Endothelial cell of umbilical vein (primary cell): ENCODE results near the gene STX5. TPM values are rescaled to one million over a fixed set of nuclear protein-coding genes. Genes with fewer than 3 reads are reported as not detected.

ENCODE experiments used
- BruUV-seq: library from RNA; stranded (reverse); fragments of 400-500 nt; replicated peaks from 2 replicates; lab custom pipeline; 2021; lab: Mats Ljungman, UMichigan
- CTCF ChIA-PET: fragments of 300-600, 350-600 bp; sonication (Branson Sonifier 250); formaldehyde crosslinking; loops from one replicate; lab custom pipeline; 2021; ENCODE audit warnings: antibody characterized with exemption, inconsistent platforms; lab: Charles Lee
- POLR2A ChIA-PET: fragments of 300-600, 350-600 bp; sonication (Branson Sonifier 250); formaldehyde crosslinking; loops from one replicate; lab custom pipeline; 2021; ENCODE audit warnings: antibody characterized with exemption, inconsistent platforms; lab: Charles Lee
- DNase-seq: peaks from one replicate; pipeline ENCODE4 v3.0.0-alpha.2; 2011; ENCODE audit warnings: low read depth, low spot score
- FAIRE-seq: peaks from 2 replicates; lab custom pipeline; 2011; peaks lifted over from hg19 to GRCh38; lab: Jason Lieb, UNC
- H2AFZ ChIP-seq: 2 replicates; pipeline ENCODE4 v1.6.0; 2012; ENCODE audit warnings: low read depth, low read length, control low read depth, inconsistent platforms
- H3K27ac ChIP-seq: 2 replicates; pipeline ENCODE4 v1.5.1; 2011; ENCODE audit warnings: low read depth, mild to moderate bottlenecking, control low read depth, low read length, moderate library complexity; ENCODE audit not compliant: insufficient read depth
- H3K27me3 ChIP-seq, 2 experiments: 2 replicates each; pipeline versions ENCODE4 v1.6.0 to v1.6.1; 2011; ENCODE audit warnings: low read length in 2 of 2, mixed read lengths in 1 of 2; ENCODE audit not compliant: control insufficient read depth in 2 of 2, insufficient read depth in 2 of 2
- H3K36me3 ChIP-seq, 2 experiments: 2 replicates in 1 of 2; 3 replicates in 1 of 2; pipeline ENCODE4 v1.5.1; 2011; ENCODE audit warnings: low read length in 2 of 2, mild to moderate bottlenecking in 1 of 2, moderate library complexity in 1 of 2; ENCODE audit not compliant: control insufficient read depth in 2 of 2, insufficient read depth in 2 of 2; ENCODE audit errors: extremely low read depth in 1 of 2
- H3K4me1 ChIP-seq: 3 replicates; pipeline ENCODE4 v1.5.1; 2011; ENCODE audit warnings: mild to moderate bottlenecking, low read length; ENCODE audit not compliant: control insufficient read depth, insufficient read depth; ENCODE audit errors: extremely low read depth
- H3K4me2 ChIP-seq: 2 replicates; pipeline ENCODE4 v1.6.1; 2011; ENCODE audit warnings: low read length, control low read depth, mixed read lengths; ENCODE audit not compliant: insufficient read depth
- H3K4me3 ChIP-seq, 3 experiments: fragments of 200-600 bp in 1 of 3; sonication (generic), shearing (Covaris generic) in 1 of 3; replicated peaks in 1 of 3; 2 replicates each; pipeline ENCODE4 v1.5.1; 2011 to 2016; ENCODE audit warnings: control low read depth in 3 of 3, low read length in 3 of 3, mild to moderate bottlenecking in 2 of 3, inconsistent platforms in 1 of 3, low read depth in 1 of 3, moderate library complexity in 1 of 3; ENCODE audit not compliant: insufficient read depth in 1 of 3
- H3K79me2 ChIP-seq: 2 replicates; pipeline ENCODE4 v1.6.0; 2012; ENCODE audit warnings: low read length, inconsistent platforms; ENCODE audit not compliant: control insufficient read depth, insufficient read depth
- H3K9ac ChIP-seq: replicated peaks from 2 replicates; pipeline ENCODE3; 2011; ENCODE audit warnings: low read length, control low read depth; ENCODE audit not compliant: insufficient read depth; ENCODE audit errors: extremely low read depth
- H3K9me1 ChIP-seq: replicated peaks from 3 replicates; pipeline ENCODE4 v1.6.0; 2011; ENCODE audit warnings: mild to moderate bottlenecking, low read length; ENCODE audit not compliant: control insufficient read depth, insufficient read depth; ENCODE audit errors: extremely low read depth
- H3K9me3 ChIP-seq: replicated peaks from 2 replicates; pipeline ENCODE4 v1.5.1; 2012; ENCODE audit warnings: low read length, inconsistent platforms; ENCODE audit not compliant: control insufficient read depth, insufficient read depth
- H4K20me1 ChIP-seq: replicated peaks from 2 replicates; pipeline ENCODE3; 2011; ENCODE audit warnings: mild to moderate bottlenecking, low read length; ENCODE audit not compliant: control insufficient read depth, insufficient read depth; ENCODE audit errors: extremely low read depth
- CTCF ChIP-seq, 2 donors: IDR thresholded peaks; 1 replicate in 1 of 2; 2 replicates in 1 of 2; pipeline ENCODE4 v1.5.1; 2011; ENCODE audit warnings: low read length in 2 of 2, mild to moderate bottlenecking in 2 of 2, moderate library complexity in 2 of 2, control low read depth in 1 of 2, inconsistent platforms in 1 of 2, low read depth in 1 of 2; ENCODE audit not compliant: insufficient read depth in 1 of 2; ENCODE audit errors: extremely low read depth in 1 of 2
- EZH2 ChIP-seq: IDR thresholded peaks from 2 replicates; pipeline ENCODE4 v1.6.1; 2012; ENCODE audit warnings: borderline replicate concordance, low read depth, mild to moderate bottlenecking, moderate library complexity, low read length, inconsistent platforms; ENCODE audit not compliant: severe bottlenecking
- FOS ChIP-seq: IDR thresholded peaks from 2 replicates; pipeline ENCODE4 v1.6.1; 2011; ENCODE audit warnings: mild to moderate bottlenecking, low read length, moderate library complexity, borderline replicate concordance; ENCODE audit not compliant: insufficient read depth
- GATA2 ChIP-seq: IDR thresholded peaks from 2 replicates; pipeline ENCODE4 v1.7.0; 2011; ENCODE audit warnings: low read depth, mild to moderate bottlenecking, moderate library complexity, mixed read lengths, low read length; ENCODE audit not compliant: insufficient read length, insufficient read depth
- JUN ChIP-seq: IDR thresholded peaks from 2 replicates; pipeline ENCODE4 v1.6.1; 2011; ENCODE audit warnings: borderline replicate concordance, low read depth; ENCODE audit not compliant: insufficient read length, insufficient read depth
- MAX ChIP-seq: IDR thresholded peaks from 2 replicates; pipeline ENCODE4 v1.6.1; 2011; ENCODE audit not compliant: insufficient read depth, insufficient read length
- MYC ChIP-seq: IDR thresholded peaks from one replicate; pipeline ENCODE4 v1.6.1; 2011; ENCODE audit warnings: mild to moderate bottlenecking, low read depth, low read length
- POLR2A ChIP-seq: IDR thresholded peaks from 2 replicates; pipeline ENCODE4 v1.6.1; 2012; ENCODE audit warnings: low read depth, mild to moderate bottlenecking, control low read depth, low read length
- POLR2AphosphoS5 ChIP-seq: IDR thresholded peaks from 2 replicates; pipeline ENCODE4 v1.6.1; 2012; ENCODE audit warnings: low read depth, mild to moderate bottlenecking, control low read depth, low read length, moderate library complexity; ENCODE audit not compliant: insufficient read depth
- dilution Hi-C: fragments of 300-500 bp; cut with MboI; formaldehyde crosslinking; loops from one replicate; pipeline ENCODE4 v1.15.0; 2019; ENCODE audit warnings: low sequenced_read_pairs; ENCODE audit not compliant: extremely low pct_ligation_motif_present
- intact Hi-C: fragments of 100-400 bp; cut with micrococcal nuclease; formaldehyde crosslinking; loops from one replicate; pipeline ENCODE4 v1.10.0; 2022
- polyA plus RNA-seq, 4 experiments: library from polyadenylated mRNA; depleted of rRNA in 3 of 4; stranded (reverse) in 3 of 4; unstranded in 1 of 4; fragments of >200 nt; gene quantifications; 2 replicates each; pipeline versions ENCODE4 v1.2.1 to v1.2.3, GENCODE V29; 2011 to 2012; ENCODE audit warnings: missing spikeins in 1 of 4
- total RNA-seq: library from RNA; stranded (reverse); gene quantifications from 2 replicates; pipeline ENCODE4 v1.2.3, GENCODE V29; 2021

STX5 gene
- total and polyA plus RNA-seq, 2 donors (not counting 3 experiments of a cell fraction or from before 2014, with no cell fraction given) = 41.3 to 46.4 TPM

- Histone ChIP-seq H3K4me1 (peaks cover 24% of the 10 kb centered on the region), H3K9me1 (no peaks in the 10 kb centered on the region), H3K9me3 (no peaks in the 10 kb centered on the region), H3K36me3 (peaks cover 12 to 29% of the 10 kb centered on the region in 2 experiments), H3K4me2 (peak overlapping the region; percentile 91), H3K27me3 (no peaks in the 10 kb centered on the region), H3K9ac (peak overlapping the region; percentile 92), H3K27ac (peak overlapping the region; percentile 32), H2AFZ (no peak overlapping the region), H4K20me1 (peaks cover 10% of the 10 kb centered on the region), H3K4me3 (peak overlapping the region; percentile 59 to 94 (median 87)), H3K79me2 (peaks cover 52% of the 10 kb centered on the region)
- ChIA-PET CTCF (interaction anchor here (1.4 to 3.3 kb wide), 4 partner anchors 12 to 460 kb away, joined by 3 to 26 read pairs (median 13); partner anchors contain the start of genes SLC3A2 and TMEM179B), POLR2A (interaction anchor here (0.6 to 9.3 kb wide), 15 partner anchors 9 to 388 kb away, joined by 3 to 186 read pairs (median 5); partner anchors contain the start of genes HNRNPUL2, SLC3A2, TAF6L and TEX54)
- dilution Hi-C loops = no loop called here
- DNase-seq (no peak), FAIRE-seq (peak; percentile 57)
- BruUV-seq = TSS peak; percentile 53
- TF ChIP-seq POLR2AphosphoS5 (no peak), CTCF (IDR thresholded peaks at IDR 0.05; ENCODE audit: extremely low read depth in 1 of 2, insufficient read depth in 1 of 2, low read depth in 1 of 2, low read length in 2 of 2) (no peak), GATA2 (no peak), MYC (no peak), POLR2A (no peak), JUN (no peak), MAX (no peak), FOS (no peak), EZH2 (no peak)
- intact Hi-C loops = loop anchor here (1.0 kb wide), 2 partner anchors 14 to 26 kb away; no protein-coding TSS in a partner anchor
Measured at GRCh38 chr11:62854825-62855570, 23.1 kb upstream of the STX5 start.
